IPS DF 19.7 (cell line): ENCODE measurements around the gene PPP1R8.
"Not testable (repeated sequence)": the region's sequence is repeated elsewhere in the genome, so short reads cannot be mapped to it uniquely, and the experiment has no call there.

ENCODE experiments used
- DNase-seq: peaks from one replicate; pipeline ENCODE4 v3.0.0-alpha.2; 2013; ENCODE audit warnings: low read depth, low spot score

PPP1R8 gene

GRCh38 chr1:27832762-27833161 is 2.2 kb downstream of the PPP1R8 start:
- no peak for DNase-seq

- no peak for DNase-seq
These were observed 2.9 kb downstream of the PPP1R8 start for GRCh38 chr1:27833470-27833869.

- DNase-seq, result no peak
These were observed 4.5 kb downstream of the PPP1R8 start for GRCh38 chr1:27835046-27835445.

- DNase-seq, result no peak
These were observed 4.9 kb downstream of the PPP1R8 start for GRCh38 chr1:27835501-27835900.

- no peak for DNase-seq
These were observed 19.4 kb downstream of the PPP1R8 start for GRCh38 chr1:27849951-27850350.

- DNase-seq, result no peak
These were observed 24.5 kb downstream of the PPP1R8 start for GRCh38 chr1:27855085-27855484.

- no peak for DNase-seq
These were observed 26.2 kb downstream of the PPP1R8 start for GRCh38 chr1:27856561-27857343.

- not testable (repeated sequence) for DNase-seq
These were observed 27.0 kb downstream of the PPP1R8 start for GRCh38 chr1:27857552-27857951.

- peak; percentile 57 for DNase-seq
These were observed 27.7 kb downstream of the PPP1R8 start for GRCh38 chr1:27858072-27858948.

GRCh38 chr1:27858949-27859576 is 28.5 kb downstream of the PPP1R8 start:
- no peak for DNase-seq

GRCh38 chr1:27861436-27861835 is 30.9 kb downstream of the PPP1R8 start:
- no peak for DNase-seq

- no peak for DNase-seq
These were observed 31.4 kb downstream of the PPP1R8 start for GRCh38 chr1:27862004-27862403.

- no peak for DNase-seq
These were observed 32.3 kb downstream of the PPP1R8 start for GRCh38 chr1:27862671-27863537.

GRCh38 chr1:27863538-27863915 is 32.9 kb downstream of the PPP1R8 start:
- no peak for DNase-seq

- no peak for DNase-seq
These were observed 33.8 kb downstream of the PPP1R8 start for GRCh38 chr1:27864264-27864895.

- no peak for DNase-seq
These were observed 35.2 kb downstream of the PPP1R8 start for GRCh38 chr1:27865821-27866220.

GRCh38 chr1:27868556-27868931 is 38.0 kb downstream of the PPP1R8 start:
- no peak for DNase-seq

GRCh38 chr1:27868932-27869718 is 38.5 kb downstream of the PPP1R8 start:
- DNase-seq, result no peak

- DNase-seq, result no peak
These were observed 39.1 kb downstream of the PPP1R8 start for GRCh38 chr1:27869719-27870085.

GRCh38 chr1:27871076-27871475 is 40.5 kb downstream of the PPP1R8 start:
- DNase-seq, result not testable (repeated sequence)
